NAMALWA (cell line): ENCODE data around the gene LHX3.

ENCODE experiments used
- DNase-seq: peaks from one replicate; pipeline ENCODE4 v3.0.0-alpha.2; 2015; ENCODE audit warnings: low spot score

LHX3 gene

DNA sequence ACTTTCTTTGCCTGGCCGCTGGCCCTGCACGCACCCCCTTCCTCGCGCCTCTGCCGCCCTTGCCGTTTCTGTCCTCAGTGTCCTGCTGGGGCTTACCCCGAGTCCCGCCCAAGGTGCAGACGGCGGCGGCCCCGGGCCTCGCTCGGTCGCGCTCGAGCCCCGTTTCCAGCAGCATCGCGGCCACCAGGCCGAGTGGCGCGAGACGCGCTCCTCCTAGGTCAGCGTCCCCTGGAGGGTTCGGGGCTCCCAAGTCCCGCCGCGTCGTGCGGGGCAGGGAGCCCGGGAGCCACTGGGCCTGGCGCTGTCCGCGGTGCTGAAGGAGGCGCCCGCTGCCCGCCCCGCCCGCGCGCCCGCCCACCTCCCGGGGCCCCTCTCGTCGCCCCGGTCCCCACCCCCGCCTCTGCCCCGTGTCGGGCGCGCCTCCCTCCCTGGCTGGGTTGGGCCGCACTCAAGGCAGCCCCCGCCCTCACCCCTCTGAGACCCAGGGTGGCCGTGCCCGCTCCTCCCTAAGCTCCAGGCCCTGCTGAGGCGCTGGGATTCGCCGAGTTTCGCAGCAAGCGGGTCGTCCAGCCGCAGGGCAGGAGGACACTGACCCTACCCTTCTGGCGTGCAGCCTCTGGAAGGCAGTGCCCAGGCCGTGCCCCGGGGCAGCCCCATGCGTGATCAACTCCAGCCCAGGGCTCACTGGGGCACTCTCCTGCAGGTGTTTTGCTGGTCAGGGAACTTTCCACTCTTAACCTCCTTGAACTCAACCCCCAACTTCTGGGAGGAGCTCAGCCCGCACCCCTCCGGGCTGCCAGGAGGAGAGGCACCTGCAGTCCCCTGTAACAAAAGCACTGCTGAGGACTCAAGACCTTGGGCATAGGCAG, at the start of gene LHX3:
TSS of gene LHX3 (minus strand) at position 291 of the 869 bp plus-strand sequence. CDS start at position 175, 116 bp downstream.
- DNase-seq = no peak

DNA sequence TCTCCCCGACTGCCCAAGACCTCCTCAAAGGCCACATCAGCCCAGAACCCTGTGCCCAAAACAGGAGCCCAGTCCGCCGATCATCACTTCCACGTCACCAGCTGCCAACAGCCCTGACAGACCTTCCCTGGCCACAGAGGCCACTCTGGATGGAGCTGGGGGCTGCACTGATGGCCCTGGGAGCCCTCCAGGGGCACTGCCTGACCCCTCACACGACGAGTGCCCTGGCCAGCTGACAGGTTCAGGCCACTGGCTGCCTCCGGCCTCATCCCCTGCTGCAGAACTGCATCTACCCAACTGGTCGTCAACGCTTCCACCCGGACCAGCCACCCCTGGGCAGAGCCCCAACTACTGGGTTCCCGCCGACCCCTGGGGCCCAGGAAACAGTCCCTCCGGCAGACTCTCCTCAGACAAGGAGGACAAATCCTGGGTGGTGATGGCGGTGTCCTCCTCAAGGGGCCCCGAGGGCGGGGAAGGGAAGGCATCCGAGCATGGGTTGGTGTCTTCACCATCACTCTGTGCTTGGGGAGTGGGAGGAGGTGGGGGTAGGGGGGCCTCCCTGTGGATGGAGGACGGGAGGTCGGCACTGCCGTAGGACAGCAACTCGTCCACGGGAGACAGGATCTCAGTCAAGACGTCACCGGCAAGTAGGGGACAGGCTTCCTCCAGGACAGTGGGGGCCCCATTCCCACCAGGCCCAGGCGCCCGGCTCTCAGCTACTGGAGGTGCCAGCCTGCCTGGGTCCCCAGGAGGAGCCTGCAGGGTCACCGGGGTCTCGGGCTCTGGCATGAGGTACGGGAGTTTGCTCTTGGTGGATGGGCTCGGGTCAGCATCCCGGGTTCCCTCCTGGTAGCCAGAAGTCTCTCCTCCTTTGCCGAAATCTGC, 48.6 kb upstream of the LHX3 start:
- DNase-seq = no peak

DNA sequence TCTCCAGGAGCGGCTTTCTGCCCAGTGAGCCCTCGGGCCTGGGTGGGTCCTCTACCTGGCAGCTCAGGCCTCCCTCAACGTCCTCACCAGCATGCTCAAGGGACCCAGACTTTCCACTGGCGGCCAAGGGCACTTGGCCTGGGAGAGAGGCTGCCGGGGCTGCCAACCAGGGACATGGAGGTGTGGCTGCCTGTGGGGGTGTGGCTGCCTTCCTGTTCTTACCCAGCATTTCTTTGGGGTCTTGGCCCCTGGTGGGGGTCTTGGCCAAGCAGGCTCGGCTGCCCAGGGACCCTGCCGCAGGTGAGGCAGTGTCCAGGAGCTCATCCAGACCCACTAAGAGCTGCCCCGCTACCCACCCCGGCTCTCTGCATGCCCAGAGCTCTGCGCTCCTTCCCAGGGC, 47.9 kb upstream of the LHX3 start:
- no peak for DNase-seq

DNA sequence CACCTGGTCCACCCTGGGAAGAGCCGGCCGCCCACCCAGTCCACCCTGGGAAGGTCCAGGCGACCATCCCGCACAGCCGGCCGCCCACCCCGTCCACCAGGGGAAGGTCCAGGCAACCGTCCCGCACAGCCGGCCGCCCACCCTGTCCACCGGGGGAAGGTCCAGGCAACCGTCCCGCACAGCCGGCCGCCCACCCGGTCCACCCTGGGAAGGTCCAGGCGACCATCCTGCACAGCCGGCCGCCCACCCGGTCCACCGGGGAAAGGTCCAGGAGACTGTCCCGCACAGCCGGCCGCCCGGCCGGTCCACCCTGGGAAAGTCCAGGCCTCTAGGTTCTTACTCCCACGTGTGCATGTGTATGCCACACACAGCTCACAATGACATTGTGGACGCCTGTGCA, 47.4 kb upstream of the LHX3 start:
- no peak for DNase-seq

DNA sequence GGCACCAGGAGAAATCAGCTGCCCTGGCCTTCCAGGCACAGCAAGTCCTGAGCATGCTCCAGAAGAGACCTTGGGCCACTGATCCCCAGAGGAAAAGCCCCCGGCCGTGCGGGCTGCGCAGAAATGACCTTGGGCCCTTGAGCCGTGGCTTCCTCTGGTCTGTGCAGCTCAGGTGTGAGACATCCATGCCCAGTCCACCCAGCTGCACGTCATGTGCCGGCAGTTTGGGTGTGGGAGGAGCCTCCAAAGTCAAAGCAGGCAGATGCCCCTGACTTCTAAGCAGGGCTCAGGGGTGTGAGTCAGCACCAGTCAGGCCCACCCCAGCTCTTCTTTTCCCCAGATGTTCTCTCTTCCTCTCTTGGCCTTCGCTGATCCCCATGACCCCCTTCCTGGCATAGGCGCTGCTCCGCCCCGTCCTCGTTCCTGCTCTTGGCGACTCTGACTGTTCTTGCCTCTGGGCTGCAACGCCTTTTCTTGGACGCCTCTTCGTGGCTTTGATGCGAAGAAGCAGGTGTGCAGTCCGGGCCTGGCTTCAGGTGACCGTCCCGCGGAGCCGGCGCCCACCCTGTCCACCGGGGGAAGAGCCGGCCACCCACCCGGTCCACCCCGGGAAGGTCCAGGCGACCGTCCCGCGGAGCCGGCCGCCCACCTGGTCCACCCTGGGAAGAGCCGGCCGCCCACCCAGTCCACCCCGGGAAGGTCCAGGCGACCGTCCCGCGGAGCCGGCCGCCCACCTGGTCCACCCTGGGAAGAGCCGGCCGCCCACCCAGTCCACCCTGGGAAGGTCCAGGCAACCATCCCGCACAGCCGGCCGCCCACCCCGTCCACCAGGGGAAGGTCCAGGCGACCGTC, 46.6 kb upstream of the LHX3 start:
- peak; percentile 64 for DNase-seq

DNA sequence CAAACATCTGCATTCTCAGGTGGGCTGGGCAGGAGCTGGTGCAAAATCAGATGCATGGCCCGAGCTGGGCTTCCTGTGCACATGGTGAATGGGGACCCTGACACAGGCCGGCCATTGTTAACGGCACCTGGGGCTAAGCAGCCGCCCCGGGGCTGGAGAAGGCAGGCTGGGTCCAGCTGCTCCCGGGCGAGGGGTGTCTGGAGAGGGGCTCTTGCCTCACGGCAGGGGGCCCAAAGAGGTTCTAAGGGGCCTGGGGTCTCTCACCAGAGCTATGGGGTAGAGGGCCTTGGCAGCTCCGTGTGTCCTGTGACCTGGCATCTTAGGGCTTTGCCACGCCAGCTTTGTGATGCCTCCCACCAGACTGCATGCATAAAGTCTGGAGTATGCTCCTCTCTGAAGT, 45.7 kb upstream of the LHX3 start:
- DNase-seq = no peak

DNA sequence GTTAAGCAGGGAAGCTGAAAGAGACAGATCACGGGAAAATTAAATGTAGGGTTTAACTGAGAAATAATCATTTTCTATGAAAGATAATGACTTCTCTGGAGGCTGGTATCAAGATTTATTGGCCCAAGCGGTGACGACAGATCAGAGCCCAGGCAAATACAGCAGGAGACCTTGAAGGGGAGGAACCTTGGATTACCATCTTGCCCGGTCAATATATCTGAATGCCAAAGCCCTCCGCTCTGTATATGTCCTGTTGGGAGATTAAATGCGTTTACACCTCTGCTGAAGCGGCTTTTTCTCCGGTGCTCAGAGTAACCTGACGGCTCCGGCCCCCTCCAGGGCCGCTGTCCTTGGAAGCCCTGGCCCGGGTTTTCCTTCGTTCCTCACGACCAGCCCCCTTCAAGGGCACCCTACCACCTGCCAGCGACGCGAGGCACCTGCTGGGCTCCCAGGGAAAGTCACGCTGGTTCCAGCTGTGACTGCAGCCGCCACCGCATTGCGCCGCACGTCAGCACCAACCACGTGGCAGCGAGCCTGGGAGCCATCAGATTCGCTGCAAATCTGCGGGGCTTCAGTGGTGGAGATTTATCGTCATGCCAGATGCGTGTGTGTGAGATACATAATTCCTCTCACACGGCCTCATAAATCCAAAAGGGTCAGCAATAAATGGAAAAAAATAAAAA, 45.1 kb upstream of the LHX3 start:
- no peak for DNase-seq

DNA sequence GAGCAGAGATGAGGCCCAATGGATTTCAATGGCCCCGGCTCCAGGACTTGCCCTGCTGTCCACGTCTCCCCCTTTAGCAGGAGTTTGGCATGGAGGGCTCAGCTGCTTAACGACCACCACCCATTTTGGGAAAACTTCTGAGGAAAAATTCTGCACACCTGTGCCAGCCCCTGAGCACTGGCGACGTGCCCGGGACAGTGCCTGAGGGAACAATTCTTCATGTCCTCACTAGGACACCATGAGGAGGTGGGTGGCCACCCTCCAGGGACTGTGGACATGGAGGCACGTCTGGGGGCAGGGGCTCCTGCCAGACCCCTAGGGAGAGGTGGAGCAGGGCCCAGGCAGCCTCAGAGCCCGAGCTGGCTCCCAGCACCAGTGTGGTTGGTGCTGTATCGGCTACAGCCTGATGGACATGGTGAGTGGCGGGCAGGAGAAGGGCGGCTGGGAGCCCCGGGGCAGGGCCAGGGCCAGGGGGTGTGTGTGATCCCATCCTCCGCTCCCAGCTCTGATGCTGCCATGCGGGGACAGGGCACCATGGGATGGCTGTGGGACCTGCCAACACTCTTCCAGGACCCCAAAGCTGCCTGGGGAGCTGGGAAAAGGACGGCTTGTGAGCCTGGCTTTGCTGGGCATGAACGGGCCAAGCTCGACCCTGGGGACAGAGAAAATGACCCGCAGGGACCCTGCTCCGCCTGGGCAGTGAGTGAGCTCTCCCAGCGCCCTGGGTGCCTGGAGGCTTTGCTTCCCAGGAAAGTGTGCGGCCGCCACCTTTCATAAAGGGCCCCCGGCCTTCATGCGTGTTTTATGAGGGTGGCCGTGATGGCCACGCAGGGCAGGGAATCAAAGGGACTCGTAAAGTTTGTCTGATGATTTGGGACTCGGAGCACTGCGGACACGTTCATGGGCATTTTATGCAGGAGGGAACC, 44.3 kb upstream of the LHX3 start:
- DNase-seq = no peak

DNA sequence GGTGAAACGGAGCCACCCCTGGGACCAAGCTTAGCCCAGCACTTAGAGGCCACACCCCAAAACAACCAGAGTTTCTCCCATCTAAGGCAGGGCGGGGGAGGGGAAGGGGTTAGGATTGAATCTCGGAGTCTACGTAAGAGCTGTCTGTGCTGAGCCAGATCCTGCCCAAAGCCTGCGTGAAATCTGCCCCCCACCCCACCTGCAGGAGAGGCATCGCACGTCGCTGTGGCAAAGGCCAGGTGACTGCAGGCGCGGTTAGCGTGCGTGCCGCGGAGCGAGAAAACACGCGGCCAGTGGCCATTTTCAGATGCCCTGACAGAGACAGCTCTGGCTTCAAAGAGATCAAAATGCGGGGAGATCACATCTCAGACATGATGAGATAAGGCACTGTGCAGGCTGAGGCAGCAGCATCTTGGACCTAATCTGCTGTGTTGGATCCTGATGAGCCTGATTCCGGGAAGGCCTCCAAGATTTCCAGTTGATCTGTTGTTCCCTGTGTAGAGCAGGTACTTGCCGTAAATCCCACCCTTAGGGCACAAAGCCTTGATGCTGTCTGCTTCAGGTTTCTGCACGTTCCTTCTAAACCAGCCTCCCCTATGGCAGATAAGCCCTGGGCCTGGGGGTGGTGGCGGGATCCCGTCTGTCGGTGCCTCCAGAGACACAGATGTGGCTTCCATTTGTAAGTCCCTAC, 43.2 kb upstream of the LHX3 start:
- DNase-seq = no peak

DNA sequence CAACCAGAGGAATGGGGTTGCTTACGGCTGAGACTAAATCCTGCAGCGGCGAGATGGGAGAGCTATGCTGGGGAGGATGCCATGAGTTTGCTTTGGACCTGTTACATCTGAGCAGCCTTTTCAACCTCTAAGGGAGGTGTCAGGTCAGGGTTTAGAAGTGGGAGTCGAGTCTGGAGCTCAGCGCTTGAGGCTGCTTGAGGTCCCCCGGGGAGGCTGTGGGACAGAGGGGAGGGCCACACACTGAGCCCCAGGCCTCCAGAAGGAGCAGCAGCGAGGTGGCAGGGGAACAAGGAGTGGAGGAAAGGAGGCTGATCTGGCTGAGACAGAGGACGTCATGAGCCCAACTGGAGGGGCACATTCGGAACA, 42.6 kb upstream of the LHX3 start:
- DNase-seq = no peak

DNA sequence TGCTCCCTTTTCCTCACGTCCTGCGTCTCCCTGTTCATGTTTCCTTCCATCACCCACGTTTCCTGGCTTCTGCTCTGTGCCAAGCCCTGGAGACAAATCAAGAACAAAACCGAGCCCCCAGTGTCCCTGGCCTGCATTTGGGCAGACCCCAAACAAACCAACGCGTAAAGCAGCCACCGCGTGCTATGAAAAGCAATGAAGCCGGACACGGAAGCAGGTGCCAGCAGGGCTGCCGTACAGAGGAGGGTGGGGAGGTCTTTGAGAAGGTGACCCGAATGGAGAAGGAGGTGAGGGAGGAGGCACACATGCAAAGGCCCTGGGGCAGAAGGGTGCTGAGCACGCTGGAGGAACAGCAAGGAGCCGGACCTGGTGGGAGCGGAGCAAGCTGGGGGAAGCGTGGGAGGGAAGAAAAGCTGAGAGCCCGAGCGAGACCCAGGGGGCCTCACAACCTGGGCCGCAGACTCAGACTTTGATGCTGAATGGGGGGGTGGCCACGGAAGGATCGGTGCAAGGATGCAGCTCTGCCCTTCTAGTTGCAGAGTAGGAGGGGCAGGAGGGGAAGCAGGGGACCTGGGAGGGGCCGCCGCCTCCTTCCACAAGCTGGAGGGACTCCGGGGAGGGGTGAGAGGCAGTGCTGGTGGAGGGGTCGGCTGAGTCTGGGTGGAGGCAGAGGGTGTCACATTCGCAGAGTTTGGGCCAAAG, 42.1 kb upstream of the LHX3 start:
- DNase-seq = no peak

DNA sequence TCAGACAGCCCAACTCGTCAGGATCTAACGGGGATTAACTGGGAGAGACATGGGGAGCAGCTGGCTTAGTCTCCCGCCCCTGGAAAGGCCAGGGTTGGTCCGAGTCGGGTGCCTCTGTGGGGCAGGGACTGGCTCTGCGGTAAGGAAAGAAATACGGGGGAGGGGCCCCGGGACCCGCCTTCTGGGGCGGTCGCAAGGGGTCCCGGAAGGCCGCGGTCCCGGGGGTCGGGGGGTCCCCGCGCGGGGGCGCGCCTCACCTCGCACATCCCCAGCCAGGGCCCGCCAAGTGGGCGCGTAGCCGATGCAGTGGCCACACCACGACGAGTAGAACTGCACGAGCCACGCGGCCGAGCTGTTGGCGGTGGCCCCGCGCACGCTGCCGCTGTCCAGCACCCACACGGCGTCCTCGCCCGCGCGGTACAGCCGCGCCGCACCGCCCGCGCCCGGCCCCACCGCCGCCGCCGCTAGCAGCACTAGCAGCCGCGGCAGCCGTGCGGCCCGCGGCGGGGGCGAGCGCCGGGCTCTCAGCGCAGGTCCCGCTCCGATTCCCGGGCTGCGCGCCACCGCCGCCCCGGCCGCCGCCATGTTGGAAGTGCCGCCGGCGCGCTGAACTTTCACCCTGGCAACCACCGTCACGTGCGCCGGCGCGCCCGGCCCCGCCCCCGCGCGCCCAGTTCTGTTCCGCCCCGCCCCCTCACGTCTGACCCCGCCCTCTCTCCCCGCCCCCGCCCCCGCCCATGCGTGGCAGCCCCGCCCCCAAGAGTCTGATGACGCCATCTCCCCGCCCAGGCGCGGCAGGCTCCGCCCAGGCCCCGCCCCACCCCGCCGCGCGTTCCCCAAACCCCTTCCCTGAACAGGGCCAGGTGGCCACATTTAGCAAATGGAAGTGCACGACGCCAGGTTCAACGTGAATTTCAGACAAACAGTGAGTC, 40.6 kb upstream of the LHX3 start, which contains the start of gene QSOX2:
TSS of gene QSOX2 (minus strand) at position 594 of the 932 bp plus-strand sequence. CDS start at position 585, 9 bp downstream.
- peak; percentile 79 for DNase-seq

DNA sequence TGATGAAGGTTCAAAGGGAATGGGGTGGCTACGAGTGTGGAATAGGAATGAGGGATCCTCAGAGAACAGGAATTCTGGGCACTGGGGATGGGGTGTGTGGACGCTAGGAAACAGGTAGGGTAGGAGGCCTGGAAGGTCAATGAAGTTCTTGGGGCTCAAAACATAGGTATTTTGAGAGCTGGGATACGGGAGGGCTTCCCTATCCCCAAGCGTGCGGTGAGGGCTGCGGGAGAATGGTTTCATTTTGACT, 40.0 kb upstream of the LHX3 start:
- no peak for DNase-seq

DNA sequence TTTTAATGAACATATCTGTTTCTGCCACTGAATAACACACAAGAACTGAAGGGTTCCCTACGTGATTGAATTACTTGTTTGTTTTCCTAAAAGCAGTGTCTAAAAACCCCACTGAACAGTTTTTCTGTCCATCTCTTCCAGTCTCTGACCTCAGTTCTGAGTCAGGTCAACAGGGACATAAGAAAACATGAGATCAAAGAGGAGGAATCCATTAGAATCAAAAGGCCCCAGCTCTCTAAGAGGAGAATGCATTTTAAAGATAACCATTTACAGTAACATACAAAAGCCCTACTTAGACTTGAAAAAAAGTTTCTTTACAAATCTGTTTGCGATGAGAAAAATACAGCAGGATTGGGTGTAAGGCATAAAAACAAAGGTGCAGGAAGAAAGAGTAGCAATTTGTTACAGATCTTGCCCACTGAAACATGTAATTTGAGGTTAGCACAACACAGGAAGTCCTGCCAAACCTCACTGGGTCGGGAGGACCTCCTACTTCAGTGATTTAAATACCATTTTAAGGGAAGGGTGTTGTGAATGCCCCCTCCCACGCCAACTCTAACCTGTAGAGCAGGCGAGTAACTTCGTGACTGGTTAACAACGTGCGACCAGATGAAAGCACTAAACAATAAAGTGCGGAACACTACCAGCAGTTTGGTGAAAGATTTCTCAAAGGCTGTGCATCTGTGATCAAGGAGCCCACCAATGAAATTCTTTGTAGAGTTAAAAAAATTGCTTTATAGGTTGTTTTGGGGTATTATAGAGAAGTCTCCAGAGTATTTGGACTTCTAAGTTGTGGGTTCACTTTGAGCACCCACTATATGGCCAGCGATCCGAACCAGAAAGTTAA, 39.4 kb upstream of the LHX3 start:
- peak; percentile 93 for DNase-seq

DNA sequence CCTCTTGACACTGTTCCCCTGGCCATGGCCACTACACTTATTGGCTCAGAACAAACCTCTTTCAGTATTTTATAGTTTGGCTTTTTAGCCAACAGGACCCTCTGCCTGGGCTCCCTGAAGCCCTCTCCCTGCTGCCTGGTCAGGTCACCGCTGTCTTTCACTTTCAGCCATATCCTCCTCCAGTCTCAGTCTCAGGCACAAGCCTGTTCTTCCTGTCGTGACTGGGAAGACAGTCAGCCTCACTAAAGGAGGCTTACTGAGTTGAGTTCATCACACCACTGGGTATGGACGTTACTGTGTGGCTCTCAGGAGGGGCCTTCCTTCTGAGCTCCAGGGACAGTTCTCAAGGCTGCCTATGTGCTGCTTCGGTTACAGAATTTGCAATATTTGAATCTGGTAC, 38.7 kb upstream of the LHX3 start:
- DNase-seq = peak; percentile 56

DNA sequence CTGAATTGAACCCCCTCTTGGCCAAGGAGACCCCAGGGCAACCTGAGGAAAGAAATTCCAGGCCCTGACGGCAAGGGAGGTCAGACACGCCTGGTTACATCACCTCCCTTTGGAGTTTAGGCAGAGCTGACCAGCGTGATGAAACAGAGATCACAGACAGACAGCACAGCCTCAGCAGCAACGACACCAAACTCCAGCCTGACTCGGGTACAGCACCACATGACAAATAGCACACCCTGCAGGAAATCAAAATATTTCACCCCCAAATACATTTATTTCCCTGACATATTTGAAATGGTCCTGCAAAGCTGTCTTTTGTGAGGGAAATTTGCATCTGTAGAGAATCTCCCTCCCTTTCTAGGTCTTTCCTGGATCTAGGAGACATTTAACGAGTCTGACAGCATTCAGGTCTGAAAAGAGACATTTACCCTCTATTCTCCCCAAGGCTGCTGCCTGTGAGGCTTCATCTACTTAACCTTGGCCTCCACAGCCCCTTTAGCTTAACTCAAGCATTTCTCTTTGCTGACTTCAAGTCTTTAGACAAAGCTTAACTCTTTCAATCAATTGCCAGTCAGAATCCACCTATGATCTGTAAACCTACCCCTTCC, 38.1 kb upstream of the LHX3 start:
- peak; percentile 84 for DNase-seq

DNA sequence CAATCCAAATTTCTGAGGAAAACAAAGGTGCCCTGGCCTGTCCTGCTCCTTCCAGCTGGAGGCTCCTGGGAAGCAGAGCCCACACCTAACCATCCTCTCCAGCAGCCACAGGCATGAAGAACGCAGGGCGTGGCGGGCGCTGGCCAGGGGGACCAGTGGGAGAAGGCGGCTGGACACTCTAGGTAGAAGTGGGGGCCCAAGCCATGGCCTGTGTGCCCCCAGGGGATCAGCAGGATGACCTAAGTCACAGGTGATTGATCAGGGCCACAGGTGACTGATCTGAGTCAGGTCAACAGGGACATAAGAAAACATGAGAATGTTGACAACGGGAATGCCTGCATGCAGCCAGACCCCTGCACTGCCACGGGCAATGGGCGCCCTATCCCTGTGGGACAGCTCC, 37.3 kb upstream of the LHX3 start:
- no peak for DNase-seq
